Right ventricle myocardium superior (tissue), 1 donor: ENCODE measurements around the gene CCDC127. TPM values are rescaled to one million over a fixed set of nuclear protein-coding genes. Genes with fewer than 3 reads are reported as not detected.

Experiments
- ATAC-seq: fragments of 200-7000 bp; cut with Tn5 transposase; one replicate; pipeline ENCODE4 v1.9.1; 2020; ENCODE audit warnings: mild to moderate bottlenecking; ENCODE audit not compliant: poor library complexity
- DNase-seq: peaks from one replicate; pipeline ENCODE4 v3.0.0-alpha.2; 2020
- intact Hi-C: fragments of 100-400 bp; cut with DNase I; formaldehyde crosslinking; loops from one replicate; pipeline ENCODE4 v1.11.2; 2022
- total RNA-seq: library from RNA; stranded (reverse); fragmentation: NEBNext Ultra II Directional; extraction: Animal tissue kit (Norgen Biotek cat#: 25700); gene quantifications from one replicate; pipeline ENCODE4 v1.2.1, GENCODE V29; 2021
- donor health status: DM: no; HTN: yes; CAD: no; lungs with severe emphysema.

Gene CCDC127
- total RNA-seq, 1 donor from 2014 or later, result 8.1 TPM

GRCh38 chr5:154236-154635 is 63.7 kb downstream of the CCDC127 start:
- DNase-seq (no peak), ATAC-seq (no peak)
- intact Hi-C loops, result no loop called here

- intact Hi-C loops, result no loop called here
- ATAC-seq, result no peak
- no peak for DNase-seq
Observed at GRCh38 chr5:153256-153655, 64.7 kb downstream of the CCDC127 start.

- intact Hi-C loops, result no loop called here
- ATAC-seq, result no peak
- no peak for DNase-seq
Observed at GRCh38 chr5:152077-152476, 65.9 kb downstream of the CCDC127 start.

- DNase-seq (no peak), ATAC-seq (no peak)
- intact Hi-C loops, result no loop called here
Observed at GRCh38 chr5:150746-151145, 67.2 kb downstream of the CCDC127 start.

GRCh38 chr5:149745-150485 is 68.0 kb downstream of the CCDC127 start:
- no peak for ATAC-seq
- intact Hi-C loops, result no loop called here
- DNase-seq, result no peak

- no peak for DNase-seq
- ATAC-seq, result no peak
- intact Hi-C loops, result no loop called here
Observed at GRCh38 chr5:147751-148150, 70.2 kb downstream of the CCDC127 start.

Other genes with a start within 250 kb of the CCDC127 start
- not detected for gene PLEKHG4B, start 126.0 kb downstream of the CCDC127 start, total RNA-seq
- 103 TPM for gene LRRC14B, start 26.7 kb downstream of the CCDC127 start, total RNA-seq
- 837 TPM for gene SDHA, start 167 bp upstream of the CCDC127 start, total RNA-seq
- gene PDCD6, start 53.5 kb upstream of the CCDC127 start, total RNA-seq, result 32.4 TPM
- 1.8 TPM for gene AHRR, start 103.6 kb upstream of the CCDC127 start, total RNA-seq
- gene EXOC3, start 225.0 kb upstream of the CCDC127 start, total RNA-seq, result 46.4 TPM